H9 (cell line): Measurements from ENCODE around the gene RMND5B. TPM values are rescaled to one million over a fixed set of nuclear protein-coding genes. Genes with fewer than 3 reads are reported as not detected.
A peak's percentile ranks its signal among the peaks of the same experiment; 100 is the strongest.

Experiments used
- DNase-seq: peaks from one replicate; pipeline ENCODE4 v3.0.0-alpha.2; 2017
- H2AFZ ChIP-seq: one replicate; pipeline ENCODE4 v1.6.1; 2013; ENCODE audit warnings: mild to moderate bottlenecking, low read length, control low read depth, moderate library complexity
- H2AK5ac ChIP-seq: 2 replicates; pipeline ENCODE4 v1.6.1; 2013; ENCODE audit warnings: low read length, control low read depth, mixed read lengths; ENCODE audit not compliant: insufficient read length
- H2BK120ac ChIP-seq: one replicate; pipeline ENCODE4 v1.6.1; 2013; ENCODE audit warnings: low read depth, mild to moderate bottlenecking, low read length, control low read depth, inconsistent platforms; ENCODE audit not compliant: poor library complexity, severe bottlenecking
- H2BK12ac ChIP-seq: 2 replicates; pipeline ENCODE4 v1.6.1; 2013; ENCODE audit warnings: low read length, control low read depth, mixed read lengths, low read depth; ENCODE audit not compliant: insufficient read length
- H2BK15ac ChIP-seq: 2 replicates; pipeline ENCODE4 v1.6.1; 2013; ENCODE audit warnings: low read depth, low read length, control low read depth
- H2BK20ac ChIP-seq: one replicate; pipeline ENCODE4 v1.6.1; 2013; ENCODE audit warnings: low read depth, mild to moderate bottlenecking, low read length, control low read depth, inconsistent platforms; ENCODE audit not compliant: poor library complexity, severe bottlenecking
- H2BK5ac ChIP-seq: 2 replicates; pipeline ENCODE4 v1.6.1; 2013; ENCODE audit warnings: low read length, control low read depth, mixed read lengths; ENCODE audit not compliant: insufficient read length
- H3K14ac ChIP-seq: 2 replicates; pipeline ENCODE4 v1.6.1; 2013; ENCODE audit warnings: low read length, control low read depth; ENCODE audit not compliant: insufficient read depth
- H3K18ac ChIP-seq: 2 replicates; pipeline ENCODE4 v1.6.1; 2013; ENCODE audit warnings: low read depth, mild to moderate bottlenecking, mixed read lengths, low read length, control low read depth; ENCODE audit not compliant: insufficient read length
- H3K23ac ChIP-seq: 2 replicates; pipeline ENCODE4 v1.6.1; 2013; ENCODE audit warnings: low read length, control low read depth, mixed read lengths, low read depth; ENCODE audit not compliant: insufficient read length
- H3K23me2 ChIP-seq: 2 replicates; pipeline ENCODE4 v1.6.1; 2013; ENCODE audit warnings: low read depth, mild to moderate bottlenecking, mixed read lengths, low read length, control low read depth; ENCODE audit not compliant: insufficient read length, poor library complexity, severe bottlenecking
- H3K27ac ChIP-seq: 2 replicates; pipeline ENCODE4 v1.5.1; 2013; ENCODE audit warnings: low read length, control low read depth, mixed read lengths, low read depth; ENCODE audit not compliant: insufficient read length
- H3K27me3 ChIP-seq: 2 replicates; pipeline ENCODE4 v1.6.1; 2013; ENCODE audit warnings: low read length, control low read depth, inconsistent platforms; ENCODE audit not compliant: insufficient read depth
- H3K4ac ChIP-seq: 2 replicates; pipeline ENCODE4 v1.6.1; 2013; ENCODE audit warnings: low read depth, mild to moderate bottlenecking, control low read depth, inconsistent platforms, low read length, moderate library complexity
- H3K4me1 ChIP-seq: 2 replicates; pipeline ENCODE4 v1.6.1; 2013; ENCODE audit warnings: low read length, control low read depth, inconsistent platforms; ENCODE audit not compliant: insufficient read depth
- H3K4me2 ChIP-seq: 2 replicates; pipeline ENCODE4 v1.6.1; 2013; ENCODE audit warnings: low read length, control low read depth, mixed read lengths; ENCODE audit not compliant: insufficient read length, insufficient read depth
- H3K56ac ChIP-seq: 2 replicates; pipeline ENCODE4 v1.6.1; 2013; ENCODE audit warnings: low read depth, mild to moderate bottlenecking, mixed read lengths, low read length, control low read depth; ENCODE audit not compliant: insufficient read length
- H3K79me1 ChIP-seq: 2 replicates; pipeline ENCODE4 v1.6.1; 2013; ENCODE audit warnings: low read depth, mild to moderate bottlenecking, moderate library complexity, low read length, control low read depth, inconsistent platforms; ENCODE audit not compliant: insufficient read depth, poor library complexity, severe bottlenecking
- H3K79me2 ChIP-seq: 2 replicates; pipeline ENCODE4 v1.6.1; 2013; ENCODE audit warnings: low read length, control low read depth, inconsistent platforms; ENCODE audit not compliant: insufficient read depth
- H3K9ac ChIP-seq: 2 replicates; pipeline ENCODE4 v1.6.1; 2013; ENCODE audit warnings: low read length, control low read depth, mixed read lengths; ENCODE audit not compliant: insufficient read length; ENCODE audit errors: extremely low read depth
- H3K9me3 ChIP-seq: one replicate; pipeline ENCODE4 v1.6.1; 2013; ENCODE audit warnings: low read depth, low read length, inconsistent platforms; ENCODE audit not compliant: control insufficient read depth
- H3T11ph ChIP-seq: one replicate; pipeline ENCODE4 v1.6.1; 2013; ENCODE audit warnings: mild to moderate bottlenecking, low read length, control low read depth, inconsistent platforms
- H4K20me1 ChIP-seq: one replicate; pipeline ENCODE4 v1.6.1; 2013; ENCODE audit not compliant: control insufficient read depth, insufficient read length, insufficient read depth
- H4K5ac ChIP-seq: 2 replicates; pipeline ENCODE4 v1.6.1; 2013; ENCODE audit warnings: low read depth, mild to moderate bottlenecking, mixed read lengths, low read length, control low read depth; ENCODE audit not compliant: insufficient read length
- H4K8ac ChIP-seq: replicated peaks from 2 replicates; pipeline ENCODE4 v1.6.1; 2013; ENCODE audit warnings: low read length, control low read depth, mixed read lengths, low read depth; ENCODE audit not compliant: insufficient read length
- H4K91ac ChIP-seq: 2 replicates; pipeline ENCODE4 v1.6.1; 2013; ENCODE audit warnings: low read depth, mild to moderate bottlenecking, moderate library complexity, mixed read lengths, low read length, control low read depth; ENCODE audit not compliant: insufficient read length
- H3K27ac Mint-ChIP-seq, 3 experiments: 2 replicates in 2 of 3; 3 replicates in 1 of 3; pipeline ENCODE4 v1.8.0; 2020 to 2021; ENCODE audit warnings: mixed read lengths in 3 of 3, mild to moderate bottlenecking in 1 of 3, moderate library complexity in 1 of 3
- H3K27me3 Mint-ChIP-seq: 2 replicates; pipeline ENCODE4 v1.8.0; 2021; ENCODE audit warnings: low read depth, mild to moderate bottlenecking, moderate library complexity, mixed read lengths
- H3K36me3 Mint-ChIP-seq, 3 experiments: 2 replicates in 2 of 3; 3 replicates in 1 of 3; pipeline ENCODE4 v1.8.0; 2020 to 2021; ENCODE audit warnings: low read depth in 3 of 3, mixed read lengths in 3 of 3; ENCODE audit not compliant: insufficient read depth in 1 of 3
- H3K4me1 Mint-ChIP-seq, 2 experiments: 2 replicates each; pipeline ENCODE4 v1.8.0; 2020; ENCODE audit warnings: mixed read lengths in 2 of 2
- H3K4me3 Mint-ChIP-seq, 2 experiments: 2 replicates in 1 of 2; 3 replicates in 1 of 2; pipeline ENCODE4 v1.8.0; 2020 to 2021; ENCODE audit warnings: mild to moderate bottlenecking in 2 of 2, mixed read lengths in 2 of 2, moderate library complexity in 1 of 2
- H3K9me3 Mint-ChIP-seq, 2 experiments: 2 replicates in 1 of 2; 3 replicates in 1 of 2; pipeline ENCODE4 v1.8.0; 2020; ENCODE audit warnings: mild to moderate bottlenecking in 2 of 2, mixed read lengths in 2 of 2, moderate library complexity in 1 of 2
- WGBS: extraction: QIAGEN DNeasy Blood & Tissue Kit; methylation state at CpG from one replicate; pipeline ENCODE4 v1.1.7; 2013; ENCODE audit warnings: missing lambda C conversion rate, low lambda C conversion rate, mixed read lengths; ENCODE audit not compliant: insufficient read length; ENCODE audit errors: extremely low coverage; 5-methylcytosine and 5-hydroxymethylcytosine counted together
- total RNA-seq: library from RNA; stranded (reverse); gene quantifications from 2 replicates; pipeline ENCODE4 v1.2.1, GENCODE V29; 2021
- TF ChIP-seq, protein P1 (sequence below): fragments of 200-600 bp; sonication (generic); conservative IDR thresholded peaks from 3 replicates; pipeline ENCODE4 v1.8.0; 2021; ENCODE audit warnings: antibody characterized with exemption, mild to moderate bottlenecking

The RMND5B gene
- total RNA-seq, 1 experiment from 2014 or later = 86.4 TPM

DNA sequence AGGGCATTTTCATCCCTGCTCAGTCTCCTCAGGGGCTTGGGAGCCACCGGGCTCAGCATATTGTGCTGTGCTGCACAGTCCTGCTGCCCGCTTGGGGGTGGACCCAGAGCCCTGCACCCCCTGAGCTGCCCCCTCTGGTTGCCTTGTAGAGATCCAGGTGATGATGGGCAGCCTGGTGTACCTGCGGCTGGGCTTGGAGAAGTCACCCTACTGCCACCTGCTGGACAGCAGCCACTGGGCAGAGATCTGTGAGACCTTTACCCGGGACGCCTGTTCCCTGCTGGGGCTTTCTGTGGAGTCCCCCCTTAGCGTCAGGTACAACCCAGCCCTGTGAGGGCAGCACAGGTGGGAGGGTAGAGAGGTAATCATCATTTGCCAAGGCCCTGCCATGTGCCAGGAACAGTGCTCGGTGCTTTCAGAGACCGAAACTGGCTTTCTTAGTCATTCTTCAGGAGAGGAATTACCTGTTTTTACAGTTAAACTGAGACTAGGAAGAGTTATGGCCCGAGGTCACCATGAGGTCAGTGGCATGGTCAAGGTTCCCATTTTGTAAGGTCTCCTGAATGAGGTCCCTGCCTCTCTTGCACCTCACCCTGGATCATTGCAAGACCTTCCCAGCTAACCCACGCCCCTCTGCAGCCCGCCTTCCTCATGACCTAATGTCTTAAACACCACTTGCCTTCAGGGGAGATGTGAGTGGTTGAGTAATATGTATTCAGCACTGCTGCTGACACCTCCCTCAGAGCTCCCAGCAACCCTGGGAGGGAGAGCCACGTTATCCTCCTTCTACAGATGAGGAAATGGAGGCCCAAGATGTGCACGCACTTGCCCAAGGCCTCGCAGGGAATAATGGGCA is 15.4 kb downstream of the RMND5B start:
- Histone ChIP-seq H2AK5ac (no peak overlapping the region), H3K79me2 (no peaks in the 10 kb centered on the region), H3K4me1 (no peaks in the 10 kb centered on the region), H2BK12ac (no peak overlapping the region), H3K14ac (no peak overlapping the region), H4K91ac (no peak overlapping the region), H3K23ac (no peak overlapping the region), H2BK120ac (no peak overlapping the region), H3K4me2 (no peak overlapping the region), H2AFZ (no peak overlapping the region), H3K18ac (no peak overlapping the region), H2BK5ac (no peak overlapping the region), H4K8ac (no peak overlapping the region), H3K27ac (no peak overlapping the region), H3K27me3 (no peaks in the 10 kb centered on the region), H3K56ac (no peak overlapping the region), H3K9ac (no peak overlapping the region), H3K4ac (no peak overlapping the region), H2BK15ac (no peak overlapping the region), H3T11ph (no peak overlapping the region), H3K23me2 (no peaks in the 10 kb centered on the region), H3K79me1 (no peaks in the 10 kb centered on the region), H4K20me1 (peaks cover 2% of the 10 kb centered on the region), H3K9me3 (no peaks in the 10 kb centered on the region), H4K5ac (no peak overlapping the region), H2BK20ac (no peak overlapping the region)
- WGBS = no CpG with 5 or more reads among the region's 14 CpGs
- DNase-seq = peak; percentile 91
- TF ChIP-seq, protein P1, sequence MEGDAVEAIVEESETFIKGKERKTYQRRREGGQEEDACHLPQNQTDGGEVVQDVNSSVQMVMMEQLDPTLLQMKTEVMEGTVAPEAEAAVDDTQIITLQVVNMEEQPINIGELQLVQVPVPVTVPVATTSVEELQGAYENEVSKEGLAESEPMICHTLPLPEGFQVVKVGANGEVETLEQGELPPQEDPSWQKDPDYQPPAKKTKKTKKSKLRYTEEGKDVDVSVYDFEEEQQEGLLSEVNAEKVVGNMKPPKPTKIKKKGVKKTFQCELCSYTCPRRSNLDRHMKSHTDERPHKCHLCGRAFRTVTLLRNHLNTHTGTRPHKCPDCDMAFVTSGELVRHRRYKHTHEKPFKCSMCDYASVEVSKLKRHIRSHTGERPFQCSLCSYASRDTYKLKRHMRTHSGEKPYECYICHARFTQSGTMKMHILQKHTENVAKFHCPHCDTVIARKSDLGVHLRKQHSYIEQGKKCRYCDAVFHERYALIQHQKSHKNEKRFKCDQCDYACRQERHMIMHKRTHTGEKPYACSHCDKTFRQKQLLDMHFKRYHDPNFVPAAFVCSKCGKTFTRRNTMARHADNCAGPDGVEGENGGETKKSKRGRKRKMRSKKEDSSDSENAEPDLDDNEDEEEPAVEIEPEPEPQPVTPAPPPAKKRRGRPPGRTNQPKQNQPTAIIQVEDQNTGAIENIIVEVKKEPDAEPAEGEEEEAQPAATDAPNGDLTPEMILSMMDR = peak; percentile 93
- peak overlapping the region in 2 of 3 experiments; percentile 71 to 73; a peak in 2 of 7 replicates for H3K27ac Mint-ChIP-seq
- H3K27me3 Mint-ChIP-seq = peaks cover 2% of the 10 kb centered on the region; the same call in 1 of the 2 replicates
- H3K4me1 Mint-ChIP-seq = peaks cover 2 to 3% of the 10 kb centered on the region in 2 experiments; a peak in 2 of 4 replicates
- peaks cover 59 to 95% (median 87%) of the 10 kb centered on the region in 3 experiments; a peak in 6 of 7 replicates for H3K36me3 Mint-ChIP-seq
- H3K9me3 Mint-ChIP-seq = no peaks in the 10 kb centered on the region
- no peak overlapping the region; a peak in 1 of 5 replicates for H3K4me3 Mint-ChIP-seq
